ENCODE measurements around the gene C15orf39. TPM values are rescaled to one million over a fixed set of nuclear protein-coding genes. Genes with fewer than 3 reads are reported as not detected.

The C15orf39 gene
- total and polyA plus RNA-seq, 9 of the 15 experiments (the other 6 are each of a cell fraction or from before 2014, with no cell fraction given) = 0.31 to 29.8 (median 4.4) TPM

- TF ChIP-seq MEIS2 (IDR thresholded peaks at IDR 0.05; ENCODE audit: partially characterized antibody) (no peak), ZNF511 (CRISPR knock-in tag; IDR thresholded peaks at IDR 0.05) (peak; percentile 10; the same call in 1 of the 2 replicates), MBD2 (IDR thresholded peaks at IDR 0.05; ENCODE audit: borderline replicate concordance, low read depth) (no peak; the same call in 1 of the 2 replicates), SOX6 (IDR thresholded peaks at IDR 0.05) (peak; percentile 52; the same call in 1 of the 2 replicates), ARID2 (IDR thresholded peaks at IDR 0.05) (peak; percentile 17; the same call in 1 of the 2 replicates), KDM5B (IDR thresholded peaks at IDR 0.05; ENCODE audit: insufficient replicate concordance, low read depth, low read length) (peak; percentile 96), MAZ (CRISPR knock-in tag; conservative IDR thresholded peaks at IDR 0.05 in 1 of 2, IDR thresholded peaks at IDR 0.05 in 1 of 2) (peak; percentile 88 to 92; a peak in 3 of 4 replicates), XRCC4 (IDR thresholded peaks at IDR 0.05; ENCODE audit: extremely low read depth, insufficient read depth, insufficient read length) (no peak), POLR2AphosphoS2 (IDR thresholded peaks at IDR 0.05; ENCODE audit: low read length) (peak; percentile 53; the same call in 1 of the 2 replicates), CBX8 (IDR thresholded peaks at IDR 0.05; ENCODE audit: borderline replicate concordance, extremely low read depth, low read depth, low read length, poor library complexity, severe bottlenecking) (no peak), ZNF395 (CRISPR knock-in tag; IDR thresholded peaks at IDR 0.05) (no peak), SRSF1 (IDR thresholded peaks at IDR 0.05; ENCODE audit: low read depth, low read length) (no peak), EWSR1 (IDR thresholded peaks at IDR 0.05; ENCODE audit: borderline replicate concordance, low read depth, partially characterized antibody) (no peak), RFX7 (CRISPR knock-in tag; IDR thresholded peaks at IDR 0.05) (no peak), MEF2D (tag; conservative IDR thresholded peaks at IDR 0.05; ENCODE audit: low read depth) (no peak), NELFE (IDR thresholded peaks at IDR 0.05; ENCODE audit: insufficient read depth, insufficient read length) (no peak), NFIC (IDR thresholded peaks at IDR 0.05) (peak; percentile 69), MLLT1 (IDR thresholded peaks at IDR 0.05) (peak in 1 of 2 experiments; percentile 65; a peak in 1 of 4 replicates), KLF13 (tag; IDR thresholded peaks at IDR 0.05; ENCODE audit: borderline replicate concordance, low read depth) (peak; percentile 84; the same call in 1 of the 2 replicates), MTA2 (IDR thresholded peaks at IDR 0.05; ENCODE audit: low read depth) (no peak), ZBTB33 (CRISPR knock-in tag; IDR thresholded peaks at IDR 0.05) (peak; percentile 53; the same call in 1 of the 2 replicates), MYNN (IDR thresholded peaks at IDR 0.05) (no peak), MYNN (CRISPR knock-in tag; IDR thresholded peaks at IDR 0.05) (no peak), RB1 (IDR thresholded peaks at IDR 0.05; ENCODE audit: low read depth) (peak; percentile 98)
Observed at GRCh38 chr15:75201616-75202250, at the start of gene C15orf39 (continued).
